H9 (cell line): ENCODE measurements around the gene MOB3B. TPM values are rescaled to one million over a fixed set of nuclear protein-coding genes. Genes with fewer than 3 reads are reported as not detected.

Experiments
- DNase-seq: peaks from one replicate; pipeline ENCODE4 v3.0.0-alpha.2; 2017
- H2AFZ ChIP-seq: one replicate; pipeline ENCODE4 v1.6.1; 2013; ENCODE audit warnings: mild to moderate bottlenecking, low read length, control low read depth, moderate library complexity
- H2AK5ac ChIP-seq: 2 replicates; pipeline ENCODE4 v1.6.1; 2013; ENCODE audit warnings: low read length, control low read depth, mixed read lengths; ENCODE audit not compliant: insufficient read length
- H2BK120ac ChIP-seq: one replicate; pipeline ENCODE4 v1.6.1; 2013; ENCODE audit warnings: low read depth, mild to moderate bottlenecking, low read length, control low read depth, inconsistent platforms; ENCODE audit not compliant: poor library complexity, severe bottlenecking
- H2BK12ac ChIP-seq: 2 replicates; pipeline ENCODE4 v1.6.1; 2013; ENCODE audit warnings: low read length, control low read depth, mixed read lengths, low read depth; ENCODE audit not compliant: insufficient read length
- H2BK15ac ChIP-seq: 2 replicates; pipeline ENCODE4 v1.6.1; 2013; ENCODE audit warnings: low read depth, low read length, control low read depth
- H2BK20ac ChIP-seq: one replicate; pipeline ENCODE4 v1.6.1; 2013; ENCODE audit warnings: low read depth, mild to moderate bottlenecking, low read length, control low read depth, inconsistent platforms; ENCODE audit not compliant: poor library complexity, severe bottlenecking
- H2BK5ac ChIP-seq: 2 replicates; pipeline ENCODE4 v1.6.1; 2013; ENCODE audit warnings: low read length, control low read depth, mixed read lengths; ENCODE audit not compliant: insufficient read length
- H3K14ac ChIP-seq: 2 replicates; pipeline ENCODE4 v1.6.1; 2013; ENCODE audit warnings: low read length, control low read depth; ENCODE audit not compliant: insufficient read depth
- H3K18ac ChIP-seq: 2 replicates; pipeline ENCODE4 v1.6.1; 2013; ENCODE audit warnings: low read depth, mild to moderate bottlenecking, mixed read lengths, low read length, control low read depth; ENCODE audit not compliant: insufficient read length
- H3K23ac ChIP-seq: 2 replicates; pipeline ENCODE4 v1.6.1; 2013; ENCODE audit warnings: low read length, control low read depth, mixed read lengths, low read depth; ENCODE audit not compliant: insufficient read length
- H3K23me2 ChIP-seq: 2 replicates; pipeline ENCODE4 v1.6.1; 2013; ENCODE audit warnings: low read depth, mild to moderate bottlenecking, mixed read lengths, low read length, control low read depth; ENCODE audit not compliant: insufficient read length, poor library complexity, severe bottlenecking
- H3K27ac ChIP-seq: 2 replicates; pipeline ENCODE4 v1.5.1; 2013; ENCODE audit warnings: low read length, control low read depth, mixed read lengths, low read depth; ENCODE audit not compliant: insufficient read length
- H3K27me3 ChIP-seq: 2 replicates; pipeline ENCODE4 v1.6.1; 2013; ENCODE audit warnings: low read length, control low read depth, inconsistent platforms; ENCODE audit not compliant: insufficient read depth
- H3K4ac ChIP-seq: 2 replicates; pipeline ENCODE4 v1.6.1; 2013; ENCODE audit warnings: low read depth, mild to moderate bottlenecking, control low read depth, inconsistent platforms, low read length, moderate library complexity
- H3K4me1 ChIP-seq: 2 replicates; pipeline ENCODE4 v1.6.1; 2013; ENCODE audit warnings: low read length, control low read depth, inconsistent platforms; ENCODE audit not compliant: insufficient read depth
- H3K4me2 ChIP-seq: 2 replicates; pipeline ENCODE4 v1.6.1; 2013; ENCODE audit warnings: low read length, control low read depth, mixed read lengths; ENCODE audit not compliant: insufficient read length, insufficient read depth
- H3K56ac ChIP-seq: 2 replicates; pipeline ENCODE4 v1.6.1; 2013; ENCODE audit warnings: low read depth, mild to moderate bottlenecking, mixed read lengths, low read length, control low read depth; ENCODE audit not compliant: insufficient read length
- H3K79me1 ChIP-seq: 2 replicates; pipeline ENCODE4 v1.6.1; 2013; ENCODE audit warnings: low read depth, mild to moderate bottlenecking, moderate library complexity, low read length, control low read depth, inconsistent platforms; ENCODE audit not compliant: insufficient read depth, poor library complexity, severe bottlenecking
- H3K79me2 ChIP-seq: 2 replicates; pipeline ENCODE4 v1.6.1; 2013; ENCODE audit warnings: low read length, control low read depth, inconsistent platforms; ENCODE audit not compliant: insufficient read depth
- H3K9ac ChIP-seq: 2 replicates; pipeline ENCODE4 v1.6.1; 2013; ENCODE audit warnings: low read length, control low read depth, mixed read lengths; ENCODE audit not compliant: insufficient read length; ENCODE audit errors: extremely low read depth
- H3K9me3 ChIP-seq: one replicate; pipeline ENCODE4 v1.6.1; 2013; ENCODE audit warnings: low read depth, low read length, inconsistent platforms; ENCODE audit not compliant: control insufficient read depth
- H3T11ph ChIP-seq: one replicate; pipeline ENCODE4 v1.6.1; 2013; ENCODE audit warnings: mild to moderate bottlenecking, low read length, control low read depth, inconsistent platforms
- H4K20me1 ChIP-seq: one replicate; pipeline ENCODE4 v1.6.1; 2013; ENCODE audit not compliant: control insufficient read depth, insufficient read length, insufficient read depth
- H4K5ac ChIP-seq: 2 replicates; pipeline ENCODE4 v1.6.1; 2013; ENCODE audit warnings: low read depth, mild to moderate bottlenecking, mixed read lengths, low read length, control low read depth; ENCODE audit not compliant: insufficient read length
- H4K8ac ChIP-seq: replicated peaks from 2 replicates; pipeline ENCODE4 v1.6.1; 2013; ENCODE audit warnings: low read length, control low read depth, mixed read lengths, low read depth; ENCODE audit not compliant: insufficient read length
- H4K91ac ChIP-seq: 2 replicates; pipeline ENCODE4 v1.6.1; 2013; ENCODE audit warnings: low read depth, mild to moderate bottlenecking, moderate library complexity, mixed read lengths, low read length, control low read depth; ENCODE audit not compliant: insufficient read length
- H3K27ac Mint-ChIP-seq, 3 experiments: 2 replicates in 2 of 3; 3 replicates in 1 of 3; pipeline ENCODE4 v1.8.0; 2020 to 2021; ENCODE audit warnings: mixed read lengths in 3 of 3, mild to moderate bottlenecking in 1 of 3, moderate library complexity in 1 of 3
- H3K27me3 Mint-ChIP-seq: 2 replicates; pipeline ENCODE4 v1.8.0; 2021; ENCODE audit warnings: low read depth, mild to moderate bottlenecking, moderate library complexity, mixed read lengths
- H3K36me3 Mint-ChIP-seq, 3 experiments: 2 replicates in 2 of 3; 3 replicates in 1 of 3; pipeline ENCODE4 v1.8.0; 2020 to 2021; ENCODE audit warnings: low read depth in 3 of 3, mixed read lengths in 3 of 3; ENCODE audit not compliant: insufficient read depth in 1 of 3
- H3K4me1 Mint-ChIP-seq, 2 experiments: 2 replicates each; pipeline ENCODE4 v1.8.0; 2020; ENCODE audit warnings: mixed read lengths in 2 of 2
- H3K4me3 Mint-ChIP-seq, 2 experiments: 2 replicates in 1 of 2; 3 replicates in 1 of 2; pipeline ENCODE4 v1.8.0; 2020 to 2021; ENCODE audit warnings: mild to moderate bottlenecking in 2 of 2, mixed read lengths in 2 of 2, moderate library complexity in 1 of 2
- H3K9me3 Mint-ChIP-seq, 2 experiments: 2 replicates in 1 of 2; 3 replicates in 1 of 2; pipeline ENCODE4 v1.8.0; 2020; ENCODE audit warnings: mild to moderate bottlenecking in 2 of 2, mixed read lengths in 2 of 2, moderate library complexity in 1 of 2
- CTCF ChIP-seq: fragments of 200-600 bp; sonication (generic); conservative IDR thresholded peaks from 3 replicates; pipeline ENCODE4 v1.8.0; 2021; ENCODE audit warnings: antibody characterized with exemption, mild to moderate bottlenecking
- whole genome bisulfite sequencing: extraction: QIAGEN DNeasy Blood & Tissue Kit; methylation state at CpG from one replicate; pipeline ENCODE4 v1.1.7; 2013; ENCODE audit warnings: missing lambda C conversion rate, low lambda C conversion rate, mixed read lengths; ENCODE audit not compliant: insufficient read length; ENCODE audit errors: extremely low coverage; 5-methylcytosine and 5-hydroxymethylcytosine counted together
- total RNA-seq: library from RNA; stranded (reverse); gene quantifications from 2 replicates; pipeline ENCODE4 v1.2.1, GENCODE V29; 2021

Gene MOB3B
- total RNA-seq, 1 experiment from 2014 or later = 9.8 TPM

GRCh38 chr9:27518006-27518405 is 11.6 kb downstream of the MOB3B start:
- no peaks in the 10 kb centered on the region for H3K79me1 ChIP-seq
- H3K23me2 ChIP-seq = no peaks in the 10 kb centered on the region
- no peak for TF ChIP-seq CTCF
- H3K27me3 Mint-ChIP-seq = no peaks in the 10 kb centered on the region
- H4K5ac ChIP-seq = no peak overlapping the region
- no peaks in the 10 kb centered on the region for H3K9me3 Mint-ChIP-seq
- H3K4me1 ChIP-seq = no peaks in the 10 kb centered on the region; the same call in 1 of the 2 replicates
- no peak overlapping the region for H2AFZ ChIP-seq
- no peak overlapping the region for H2BK15ac ChIP-seq
- no peak overlapping the region for H3K4me2 ChIP-seq
- no peak overlapping the region for H2BK120ac ChIP-seq
- no peak overlapping the region for H2AK5ac ChIP-seq
- no peak overlapping the region for H2BK5ac ChIP-seq
- no peak overlapping the region for H2BK12ac ChIP-seq
- H4K20me1 ChIP-seq = no peaks in the 10 kb centered on the region
- peaks cover 7 to 16% of the 10 kb centered on the region in 2 experiments for H3K4me1 Mint-ChIP-seq
- no peak overlapping the region for H3K4ac ChIP-seq
- H3K27ac Mint-ChIP-seq = peak overlapping the region in 1 of 3 experiments; percentile 1; a peak in 1 of 7 replicates
- H3K14ac ChIP-seq = no peak overlapping the region
- H3K9me3 ChIP-seq = no peaks in the 10 kb centered on the region
- H3K27me3 ChIP-seq = no peaks in the 10 kb centered on the region
- H2BK20ac ChIP-seq = no peak overlapping the region
- no peak overlapping the region for H4K91ac ChIP-seq
- no peak overlapping the region for H3K9ac ChIP-seq
- no CpG with 5 or more reads among the region's 2 CpGs for WGBS
- H3K18ac ChIP-seq = no peak overlapping the region
- H3K56ac ChIP-seq = no peak overlapping the region
- H4K8ac ChIP-seq = no peak overlapping the region
- H3K36me3 Mint-ChIP-seq = no peaks in the 10 kb centered on the region
- no peak overlapping the region for H3T11ph ChIP-seq
- no peak overlapping the region for H3K23ac ChIP-seq
- no peak overlapping the region for H3K4me3 Mint-ChIP-seq
- DNase-seq = no peak
- H3K79me2 ChIP-seq = peaks cover 6% of the 10 kb centered on the region; the same call in 1 of the 2 replicates
- H3K27ac ChIP-seq = no peak overlapping the region
